ENCODE data around the gene ALDH1L1. TPM values are rescaled to one million over a fixed set of nuclear protein-coding genes. Genes with fewer than 3 reads are reported as not detected.

The ALDH1L1 gene
- total RNA-seq, 1 donor from 2014 or later: not detected

DNA sequence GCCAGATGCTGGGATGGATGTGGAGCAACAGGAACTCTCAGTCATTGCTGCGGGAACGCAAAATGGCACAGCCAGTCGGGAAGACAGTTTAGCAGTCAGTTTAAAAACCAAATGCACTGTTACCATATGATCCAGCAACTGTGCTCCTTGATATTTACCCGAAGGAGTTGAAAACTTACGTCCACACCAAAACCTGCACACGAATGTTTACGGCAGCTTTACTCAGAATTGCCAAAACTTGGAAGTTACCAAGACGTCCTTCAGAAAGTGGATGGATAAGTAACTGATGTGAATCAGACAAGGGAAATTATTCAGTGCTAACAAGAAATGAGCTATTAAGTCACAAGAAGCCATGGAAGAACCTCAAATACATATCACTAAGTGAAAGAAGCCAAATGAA lies 60.4 kb downstream of the ALDH1L1 start:
- DNase-seq (ENCODE audit: low read depth in 2 of 2): no peak

DNA sequence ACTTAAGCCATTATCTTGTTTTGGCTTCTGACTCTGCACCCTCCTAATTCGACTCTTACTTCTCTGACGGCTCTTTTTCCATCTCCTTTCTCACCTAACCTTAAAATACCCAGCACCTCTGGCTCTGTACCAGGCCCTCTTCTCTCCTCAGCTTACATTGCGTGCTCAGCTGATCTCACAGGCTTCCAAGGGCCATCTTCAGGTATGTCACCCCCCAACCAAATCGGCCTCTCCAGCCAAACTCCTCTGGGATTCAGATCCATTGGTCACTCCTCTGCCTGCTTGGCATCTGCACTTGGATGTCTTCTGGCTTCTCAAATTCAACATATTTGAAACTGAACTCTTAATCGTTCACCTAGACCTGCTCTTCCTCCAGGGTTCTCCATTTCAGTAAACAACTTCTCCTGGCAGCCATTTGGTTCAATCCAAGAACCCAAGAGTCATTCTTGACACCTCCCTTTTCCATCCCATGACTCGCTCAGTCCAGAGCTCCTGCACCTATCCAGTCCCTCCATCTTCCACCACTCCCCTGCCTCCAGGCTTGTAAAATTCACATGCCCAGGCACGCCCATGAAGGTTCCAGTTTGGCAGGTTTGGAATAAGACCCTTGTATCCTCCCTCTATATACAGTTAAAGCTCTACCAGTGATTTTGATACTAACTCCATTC lies 61.2 kb downstream of the ALDH1L1 start:
- no peak for DNase-seq (ENCODE audit: low read depth in 2 of 2)

DNA sequence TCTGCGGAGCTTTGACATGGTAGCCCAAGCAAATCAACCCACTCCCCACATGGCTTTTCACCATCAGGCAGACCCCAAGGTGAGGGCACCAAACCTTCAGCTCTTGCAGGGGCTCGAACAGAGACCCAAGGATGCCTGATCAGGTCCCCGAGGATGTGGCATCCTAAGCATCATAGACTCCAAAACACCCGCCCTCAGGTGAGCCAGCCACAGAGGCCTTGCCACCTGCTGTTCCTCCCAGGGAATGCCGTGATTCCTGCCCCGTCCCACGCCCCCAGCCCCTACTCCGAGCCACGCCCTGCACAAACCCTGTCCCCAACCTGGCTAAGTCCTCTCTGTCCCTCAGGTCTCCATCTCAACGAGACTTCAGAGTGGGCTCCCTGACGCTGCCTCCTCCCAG lies 61.8 kb downstream of the ALDH1L1 start:
- no peak for DNase-seq (ENCODE audit: low read depth in 2 of 2)

DNA sequence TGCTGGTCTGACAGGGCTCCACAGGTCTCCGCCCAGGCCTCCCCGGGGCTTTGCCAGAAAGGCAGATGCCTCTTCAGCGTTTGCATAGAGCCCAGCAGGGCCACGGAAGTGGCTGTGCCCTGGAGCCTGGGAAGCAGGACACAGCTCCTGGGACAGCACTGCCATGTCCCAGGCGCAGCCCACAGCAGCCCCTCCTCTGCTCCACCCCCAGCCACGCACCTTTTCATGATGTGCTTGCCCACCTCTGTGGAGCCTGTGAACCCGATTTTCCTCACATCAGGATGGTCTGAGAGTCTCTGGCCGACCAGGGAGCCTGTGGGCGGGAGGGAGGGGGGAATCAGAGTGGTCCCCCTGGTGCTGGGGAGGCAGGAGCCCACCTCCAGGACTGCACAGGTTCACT lies 62.6 kb downstream of the ALDH1L1 start:
- DNase-seq (ENCODE audit: low read depth in 2 of 2): no peak

DNA sequence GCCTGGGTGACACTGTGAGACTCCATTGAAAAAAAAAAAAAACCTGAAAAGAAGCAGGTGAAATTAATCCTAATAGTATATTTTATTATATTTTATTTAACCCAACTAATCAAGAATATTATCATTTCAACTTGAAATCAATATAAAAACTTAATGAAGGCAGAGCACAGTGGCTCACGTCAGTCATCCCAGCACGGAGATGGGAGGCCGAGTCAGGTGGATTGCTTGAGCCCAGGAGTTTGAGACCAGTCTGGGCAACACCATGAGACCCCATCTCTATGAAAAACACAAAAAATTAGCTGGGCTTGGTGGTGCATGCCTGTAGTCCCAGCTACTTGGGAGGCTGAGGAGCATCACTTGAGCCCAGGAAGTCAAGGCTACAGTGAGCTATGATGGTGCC lies 63.2 kb downstream of the ALDH1L1 start:
- no peak for DNase-seq (ENCODE audit: low read depth in 2 of 2)

GRCh38 chr3:126116526-126116925 lies 63.9 kb downstream of the ALDH1L1 start:
- no peak for DNase-seq (ENCODE audit: low read depth in 2 of 2)

- DNase-seq (ENCODE audit: low read depth in 2 of 2): no peak
Measured at GRCh38 chr3:126114443-126115386, 65.7 kb downstream of the ALDH1L1 start.

GRCh38 chr3:126113733-126114442 lies 66.5 kb downstream of the ALDH1L1 start:
- DNase-seq (ENCODE audit: low read depth in 2 of 2): peak in 1 of 2 donors; percentile 50

DNA sequence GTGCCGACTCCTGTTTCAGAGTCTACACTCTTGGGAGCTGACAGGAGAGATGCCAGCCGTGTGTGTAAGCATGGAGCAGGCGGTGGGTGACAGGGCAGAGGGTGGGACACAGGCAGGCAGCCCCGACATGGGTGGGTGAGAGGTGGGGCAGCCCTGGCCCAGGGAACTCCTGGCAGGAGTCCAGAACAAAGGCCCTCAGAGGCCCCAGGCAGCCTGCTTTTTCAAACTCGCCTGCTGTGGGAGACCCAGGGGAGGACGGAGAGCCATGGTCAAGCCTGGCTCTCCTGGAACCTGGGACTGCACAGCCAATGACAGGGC lies 67.2 kb downstream of the ALDH1L1 start:
- DNase-seq (ENCODE audit: low read depth in 2 of 2): no peak

- no peak for DNase-seq (ENCODE audit: low read depth in 2 of 2)
Measured at GRCh38 chr3:126112531-126113237, 67.7 kb downstream of the ALDH1L1 start.

DNA sequence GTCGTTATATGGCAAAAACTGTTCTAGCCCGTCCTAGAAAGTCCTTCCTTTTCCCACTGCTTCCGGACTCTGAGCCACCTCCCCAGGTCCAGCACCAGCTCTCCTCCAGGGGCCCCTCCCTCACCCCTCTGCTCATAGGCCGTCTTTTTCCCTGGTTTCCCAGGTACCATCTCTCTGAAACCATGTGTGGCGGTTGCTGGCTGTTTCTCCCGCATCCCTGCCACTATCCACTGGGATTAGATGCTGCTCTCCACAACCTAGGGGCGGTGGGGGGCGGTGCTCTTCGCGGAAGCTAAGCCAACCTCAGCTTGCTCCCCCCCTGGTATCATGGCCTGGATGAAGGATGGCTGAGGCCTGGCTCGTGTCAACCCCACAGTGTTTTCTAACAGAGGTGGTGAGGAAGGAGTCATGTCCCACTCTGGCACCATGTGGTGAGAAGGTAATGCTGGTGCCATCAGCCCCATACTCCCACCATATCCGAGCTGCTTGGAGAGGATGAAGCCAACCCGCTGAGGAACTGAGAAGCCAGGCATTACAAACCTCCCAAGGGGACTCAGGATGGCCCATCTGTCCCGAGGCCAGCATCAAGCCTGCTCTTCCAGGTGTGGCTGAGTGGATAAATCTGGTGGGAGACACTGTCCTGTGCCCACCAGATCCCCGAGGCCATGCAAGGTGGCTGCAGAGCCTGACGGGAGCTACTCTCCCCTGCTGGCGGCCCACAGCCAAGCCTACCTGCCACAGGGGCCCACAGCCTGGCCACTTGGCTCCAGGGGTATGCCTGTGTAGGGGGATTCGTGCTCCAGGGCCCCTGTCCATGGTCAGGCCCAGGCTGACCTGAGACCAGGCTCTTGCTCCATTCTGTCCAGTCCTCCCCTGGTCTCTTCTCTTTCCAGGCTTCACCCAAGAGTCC lies 68.6 kb downstream of the ALDH1L1 start:
- DNase-seq (ENCODE audit: low read depth in 2 of 2): no peak

- DNase-seq (ENCODE audit: low read depth in 2 of 2): no peak
Measured at GRCh38 chr3:126111126-126111551, 69.2 kb downstream of the ALDH1L1 start.

DNA sequence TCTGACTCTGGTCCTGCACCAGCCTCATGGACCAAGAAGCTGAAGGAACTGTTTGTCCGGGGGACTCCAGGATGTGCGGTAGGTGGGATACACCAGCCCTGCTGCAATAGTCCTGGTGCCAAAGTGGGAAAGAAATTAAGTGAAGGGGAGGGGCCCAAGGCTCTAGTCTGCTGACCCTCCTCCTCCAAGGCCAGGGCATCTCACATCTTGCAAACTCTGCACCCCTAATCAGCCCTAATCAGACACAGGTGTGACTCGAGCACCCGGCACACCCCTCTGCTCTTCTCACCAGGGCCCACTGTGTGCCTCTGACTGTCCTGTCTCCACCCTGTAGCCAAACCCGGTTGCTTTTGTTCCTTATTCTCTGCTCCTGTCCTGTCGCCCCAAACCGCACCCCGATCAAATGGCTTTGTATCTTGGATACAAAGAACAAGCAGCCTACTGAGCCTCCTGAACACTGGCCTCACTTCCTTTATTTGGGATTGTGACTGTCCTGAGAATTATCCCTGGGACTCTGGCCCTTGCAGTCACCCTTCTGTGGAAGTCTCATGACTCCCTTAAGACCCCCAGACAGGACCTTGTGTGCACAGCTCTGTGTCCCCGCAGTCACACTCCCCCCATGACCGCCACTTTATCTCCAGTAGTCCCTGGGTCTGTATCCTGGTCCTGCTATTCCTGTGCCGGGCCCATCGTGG lies 69.8 kb downstream of the ALDH1L1 start:
- DNase-seq (ENCODE audit: low read depth in 2 of 2): no peak

DNA sequence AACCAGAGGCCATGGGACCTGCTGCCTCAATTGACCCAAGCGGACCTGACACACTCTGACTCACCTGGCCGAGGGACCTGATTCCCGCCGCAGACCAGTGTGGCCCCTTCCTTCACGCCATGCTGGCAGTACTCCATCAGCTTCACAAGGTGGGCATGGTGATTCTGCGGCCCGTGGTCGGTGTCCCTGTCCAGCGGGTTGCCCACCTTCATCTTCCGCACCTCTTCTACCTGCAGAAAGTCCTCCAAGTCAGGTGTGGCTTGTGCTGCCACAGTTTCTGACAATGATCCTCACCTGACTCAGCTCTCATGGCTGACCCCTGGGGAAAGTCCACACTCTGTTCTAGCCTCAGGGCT lies 70.5 kb downstream of the ALDH1L1 start:
- no peak for DNase-seq (ENCODE audit: low read depth in 2 of 2)

- DNase-seq (ENCODE audit: low read depth in 2 of 2): no peak
Measured at GRCh38 chr3:126109146-126109879, 71.1 kb downstream of the ALDH1L1 start.

DNA sequence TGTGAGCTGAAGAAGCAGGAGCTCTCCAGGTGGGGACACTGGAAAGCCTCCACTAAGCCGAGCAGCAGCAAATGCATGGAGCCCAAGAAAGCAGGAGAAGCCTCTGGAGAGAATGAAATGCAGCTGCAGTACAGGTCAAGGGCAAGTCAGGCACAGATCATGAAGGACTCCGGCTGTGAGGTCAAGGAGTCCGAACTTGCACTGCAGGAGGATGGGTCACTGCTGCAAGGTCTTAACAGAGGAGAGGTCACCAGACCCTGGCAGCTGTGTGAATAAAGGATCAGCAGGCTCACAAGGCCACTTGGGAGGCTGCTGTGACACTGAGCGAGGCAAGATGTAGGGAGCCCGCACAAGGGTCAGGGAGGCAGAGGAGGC lies 71.7 kb downstream of the ALDH1L1 start:
- no peak for DNase-seq (ENCODE audit: low read depth in 2 of 2)

DNA sequence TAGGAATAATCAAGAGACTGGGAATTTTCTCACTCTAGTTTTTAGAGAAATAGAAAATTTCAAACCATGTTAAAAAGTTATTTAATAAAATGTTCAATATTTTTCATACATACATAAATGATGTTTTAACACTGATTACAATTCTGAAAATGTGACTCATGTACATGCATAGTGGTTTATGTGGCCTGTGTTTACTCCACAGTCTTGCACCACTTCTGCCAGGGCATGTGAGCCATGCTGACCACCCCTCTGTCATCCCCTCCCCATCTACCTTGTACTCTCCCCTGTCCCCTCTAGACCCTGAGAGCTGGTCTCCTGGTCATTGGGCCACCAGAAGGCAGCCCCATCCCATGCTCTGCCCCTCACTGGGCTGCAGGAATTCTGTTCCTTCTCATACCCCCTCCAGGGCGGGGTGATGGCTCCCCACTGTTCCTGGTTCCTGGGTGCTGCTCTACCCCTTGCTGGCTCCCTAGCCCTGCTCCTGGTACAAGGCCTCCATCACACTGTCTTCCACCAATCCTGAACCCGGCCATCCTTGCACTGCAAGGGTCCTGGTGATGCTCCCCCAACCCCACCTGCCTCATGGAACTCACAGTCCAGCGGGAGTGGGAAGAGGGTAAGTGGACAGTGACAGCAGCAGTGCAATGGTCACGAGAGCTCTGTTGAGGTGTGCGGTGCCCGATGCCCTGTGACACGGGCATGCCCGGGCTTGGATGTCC lies 72.3 kb downstream of the ALDH1L1 start:
- DNase-seq (ENCODE audit: low read depth in 2 of 2): no peak

- DNase-seq (ENCODE audit: low read depth in 2 of 2): no peak
Measured at GRCh38 chr3:126107203-126107939, 73.0 kb downstream of the ALDH1L1 start.
